GM23338 (cell line): ENCODE measurements around the gene EYS. TPM values are rescaled to one million over a fixed set of nuclear protein-coding genes. Genes with fewer than 3 reads are reported as not detected.

Experiments used
- ATAC-seq: fragments of 200-7000 bp; cut with Tn5 transposase; 3 replicates; pipeline ENCODE4 v1.9.1; 2020
- DNase-seq: peaks from one replicate; pipeline ENCODE4 v3.0.0-alpha.2; 2015; ENCODE audit warnings: low spot score
- H2AFZ ChIP-seq: fragments of 200-600 bp; sonication (generic); 2 replicates; pipeline ENCODE4 v1.8.0; 2016; ENCODE audit warnings: antibody characterized with exemption, mild to moderate bottlenecking, moderate library complexity
- H3F3A ChIP-seq: fragments of 200-600 bp; sonication (generic); replicated peaks from 2 replicates; pipeline ENCODE4 v1.8.0; 2017; ENCODE audit warnings: antibody characterized with exemption, mixed run types, low read depth
- H3K27ac ChIP-seq: fragments of 200-600 bp; sonication (generic); 2 replicates; pipeline ENCODE4 v1.6.1; 2016; ENCODE audit warnings: low read depth
- H3K27me3 ChIP-seq: fragments of 200-600 bp; sonication (generic); 2 replicates; pipeline ENCODE4 v1.8.0; 2016; ENCODE audit warnings: mild to moderate bottlenecking, mixed run types, moderate library complexity; ENCODE audit not compliant: insufficient read depth
- H3K36me3 ChIP-seq: fragments of 200-600 bp; sonication (generic); 2 replicates; pipeline ENCODE4 v1.8.0; 2016; ENCODE audit warnings: mild to moderate bottlenecking; ENCODE audit not compliant: insufficient read depth
- H3K4me1 ChIP-seq: fragments of 200-600 bp; sonication (generic); 2 replicates; pipeline ENCODE4 v1.8.0; 2016; ENCODE audit warnings: mild to moderate bottlenecking, moderate library complexity; ENCODE audit not compliant: insufficient read depth
- H3K4me2 ChIP-seq: fragments of 200-600 bp; sonication (generic); 2 replicates; pipeline ENCODE4 v1.7.1; 2017; ENCODE audit warnings: mixed run types
- H3K4me3 ChIP-seq: fragments of 200-600 bp; sonication (generic); 2 replicates; pipeline ENCODE4 v1.6.1; 2016; ENCODE audit warnings: mixed run types
- H3K79me2 ChIP-seq: fragments of 200-600 bp; sonication (generic); replicated peaks from 2 replicates; pipeline ENCODE4 v1.8.0; 2017; ENCODE audit warnings: mild to moderate bottlenecking; ENCODE audit not compliant: insufficient read depth
- H3K9me2 ChIP-seq: fragments of 200-600 bp; sonication (generic); 2 replicates; pipeline ENCODE4 v1.8.0; 2017; ENCODE audit not compliant: insufficient read depth
- H4K20me1 ChIP-seq: fragments of 200-600 bp; sonication (generic); replicated peaks from 2 replicates; pipeline ENCODE4 v1.8.0; 2017; ENCODE audit warnings: mild to moderate bottlenecking; ENCODE audit not compliant: insufficient read depth
- H3K27ac Mint-ChIP-seq: 2 replicates; pipeline ENCODE4 v1.8.0; 2020; ENCODE audit warnings: inconsistent platforms, mild to moderate bottlenecking, moderate library complexity, mixed read lengths
- H3K27me3 Mint-ChIP-seq: 3 replicates; pipeline ENCODE4 v1.8.0; 2022; ENCODE audit warnings: low read depth, mild to moderate bottlenecking, moderate library complexity, mixed read lengths, inconsistent platforms; ENCODE audit not compliant: insufficient read depth, poor library complexity
- H3K36me3 Mint-ChIP-seq: 3 replicates; pipeline ENCODE4 v1.8.0; 2021; ENCODE audit warnings: low read depth, mild to moderate bottlenecking, inconsistent platforms, moderate library complexity, mixed read lengths
- H3K4me1 Mint-ChIP-seq: 3 replicates; pipeline ENCODE4 v1.8.0; 2020; ENCODE audit warnings: mild to moderate bottlenecking, inconsistent platforms, mixed read lengths
- H3K4me3 Mint-ChIP-seq: 3 replicates; pipeline ENCODE4 v1.8.0; 2021; ENCODE audit warnings: moderate library complexity, mild to moderate bottlenecking, inconsistent platforms, mixed read lengths
- H3K9me3 Mint-ChIP-seq: 3 replicates; pipeline ENCODE4 v1.8.0; 2020; ENCODE audit warnings: moderate library complexity, mild to moderate bottlenecking, inconsistent platforms, mixed read lengths
- CTCF ChIP-seq, 2 experiments: fragments of 200-600 bp in 1 of 2; sonication (generic) in 1 of 2; conservative IDR thresholded peaks; 2 replicates each; pipeline versions ENCODE4 v1.5.1 to v1.6.1; 2016 to 2017; ENCODE audit warnings: antibody characterized with exemption in 2 of 2, low read depth in 2 of 2, mild to moderate bottlenecking in 2 of 2, moderate library complexity in 1 of 2
- EZH2 ChIP-seq: fragments of 200-600 bp; sonication (generic); IDR thresholded peaks from one replicate; pipeline ENCODE4 v1.8.0; 2017; ENCODE audit warnings: antibody characterized with exemption, mild to moderate bottlenecking, low read depth; ENCODE audit not compliant: unreplicated experiment
- EZH2phosphoT487 ChIP-seq: fragments of 200-600 bp; sonication (generic); IDR thresholded peaks from one replicate; pipeline ENCODE4 v1.8.1; 2018; ENCODE audit warnings: antibody characterized with exemption; ENCODE audit not compliant: unreplicated experiment
- NANOG ChIP-seq: IDR thresholded peaks from 2 replicates; pipeline ENCODE4 v1.6.1; 2016; ENCODE audit warnings: antibody characterized with exemption, borderline replicate concordance
- POLR2AphosphoS5 ChIP-seq: IDR thresholded peaks from 2 replicates; pipeline ENCODE4 v1.6.1; 2016; ENCODE audit warnings: antibody characterized with exemption, low read depth
- REST ChIP-seq: IDR thresholded peaks from one replicate; pipeline ENCODE4 v1.6.1; 2018; ENCODE audit warnings: antibody characterized with exemption; ENCODE audit not compliant: unreplicated experiment
- STAT1 ChIP-seq: IDR thresholded peaks from one replicate; pipeline ENCODE4 v1.6.1; 2016; ENCODE audit warnings: antibody characterized with exemption; ENCODE audit not compliant: unreplicated experiment
- ZNF331 ChIP-seq: fragments of 250-450 bp; sonication (Bioruptor Pico); IDR thresholded peaks from 2 replicates; pipeline ENCODE4 v1.5.0; 2020; ENCODE audit warnings: low read depth, mild to moderate bottlenecking, moderate library complexity
- ZNF462 ChIP-seq: fragments of 250-450 bp; sonication (Bioruptor Pico); IDR thresholded peaks from 2 replicates; pipeline ENCODE4 v1.5.0; 2020; ENCODE audit warnings: mild to moderate bottlenecking, moderate library complexity
- polyA plus RNA-seq: library from polyadenylated mRNA; unstranded; fragments of >200 nt; fragmentation: Nextera tagmentation; extraction: Ambion mirVana; gene quantifications from 2 replicates; pipeline ENCODE4 v1.2.1, GENCODE V29; 2016
- total RNA-seq: library from RNA; depleted of rRNA; stranded (reverse); fragments of >200 nt; shearing (Covaris generic); gene quantifications from 2 replicates; pipeline ENCODE4 v1.2.3, GENCODE V29; 2014

Gene EYS
- total and polyA plus RNA-seq, 2 experiments from 2014 or later = 0.38 to 0.52 TPM

DNA sequence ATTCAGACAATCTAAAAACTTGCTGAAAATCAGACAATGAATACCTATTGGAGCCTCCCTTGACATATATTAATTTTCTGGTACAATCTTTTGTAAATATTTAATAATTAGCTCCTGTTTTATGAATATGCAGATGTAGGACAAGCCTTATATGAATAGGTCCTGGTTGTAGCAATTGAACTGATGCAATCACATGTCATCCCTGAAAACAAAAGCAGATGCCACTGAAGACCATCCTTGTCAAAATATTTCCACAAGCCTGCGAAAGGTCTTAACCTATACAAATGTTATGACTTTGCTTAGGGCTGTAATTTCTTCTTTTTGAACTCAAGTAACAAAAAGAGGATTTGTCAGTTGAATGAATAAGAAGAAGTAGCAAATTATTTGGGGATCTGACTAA lies 722.1 kb downstream of the EYS start (continued):
- no peak for TF ChIP-seq REST

DNA sequence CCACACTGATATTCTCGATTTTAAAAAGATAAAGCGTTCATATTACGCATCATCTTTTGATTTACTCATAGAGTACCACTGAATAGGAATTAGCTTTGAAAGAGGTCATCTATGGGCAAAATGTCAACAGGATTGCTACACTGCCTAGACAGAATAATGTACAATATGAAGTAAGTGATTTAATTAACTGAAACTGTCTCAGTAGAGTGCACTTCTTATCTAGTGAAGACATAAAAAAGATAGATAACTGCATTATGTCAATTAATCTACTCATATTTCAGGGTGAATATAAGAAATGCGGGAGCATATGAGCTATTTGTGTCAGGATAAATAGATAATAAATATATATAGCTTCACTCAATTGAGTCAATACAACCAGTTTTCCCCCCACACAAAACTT lies 723.9 kb downstream of the EYS start:
- Histone ChIP-seq H3K27ac (no peak overlapping the region), H3K4me3 (no peak overlapping the region), H3K4me2 (no peak overlapping the region), H3K79me2 (no peaks in the 10 kb centered on the region), H3F3A (no peaks in the 10 kb centered on the region), H3K9me2 (no peaks in the 10 kb centered on the region; the same call in 1 of the 2 replicates), H4K20me1 (no peaks in the 10 kb centered on the region), H3K27me3 (no peaks in the 10 kb centered on the region), H3K36me3 (no peaks in the 10 kb centered on the region), H2AFZ (no peak overlapping the region), H3K4me1 (no peaks in the 10 kb centered on the region)
- no peak for ATAC-seq
- no peak for TF ChIP-seq EZH2
- no peak for TF ChIP-seq NANOG
- no peak for TF ChIP-seq POLR2AphosphoS5
- TF ChIP-seq EZH2phosphoT487 = no peak
- Mint-ChIP-seq H3K4me1 (peaks cover 3% of the 10 kb centered on the region; the same call in 2 of the 3 replicates), H3K27ac (no peak overlapping the region), H3K27me3 (no peaks in the 10 kb centered on the region), H3K36me3 (no peaks in the 10 kb centered on the region), H3K9me3 (no peaks in the 10 kb centered on the region), H3K4me3 (no peak overlapping the region)
- no peak for DNase-seq

DNA sequence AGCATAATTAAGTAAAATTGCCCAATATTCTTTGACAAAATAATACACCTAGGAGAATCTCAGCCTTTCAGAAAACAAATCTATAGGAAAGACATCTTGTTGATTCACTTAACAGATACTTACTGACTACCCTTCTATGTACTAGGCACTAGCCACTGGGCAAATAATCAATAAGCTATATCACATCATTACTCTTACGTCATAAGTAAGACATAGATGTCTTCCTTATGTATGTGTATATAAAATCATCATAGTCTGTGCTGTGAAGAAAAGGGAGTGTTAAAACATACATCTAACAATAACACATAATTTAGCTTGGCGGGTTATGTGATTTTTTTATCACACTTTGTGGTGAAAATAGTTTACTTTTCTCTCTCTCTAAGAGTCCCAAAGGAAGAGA lies 733.9 kb downstream of the EYS start:
- no peaks in the 10 kb centered on the region for H3K4me1 ChIP-seq
- DNase-seq (no peak), ATAC-seq (no peak)
- no peaks in the 10 kb centered on the region for H3F3A ChIP-seq
- no peaks in the 10 kb centered on the region for H3K36me3 Mint-ChIP-seq
- no peaks in the 10 kb centered on the region for H3K36me3 ChIP-seq
- no peak overlapping the region for H3K4me3 Mint-ChIP-seq
- no peaks in the 10 kb centered on the region for H3K9me2 ChIP-seq
- no peak overlapping the region for H3K27ac ChIP-seq
- no peak overlapping the region for H3K4me3 ChIP-seq
- no peaks in the 10 kb centered on the region for H3K27me3 ChIP-seq
- no peaks in the 10 kb centered on the region for H4K20me1 ChIP-seq
- no peak overlapping the region for H3K4me2 ChIP-seq
- no peaks in the 10 kb centered on the region; the same call in 2 of the 3 replicates for H3K9me3 Mint-ChIP-seq
- H3K79me2 ChIP-seq = no peaks in the 10 kb centered on the region
- H2AFZ ChIP-seq = no peak overlapping the region
- H3K27me3 Mint-ChIP-seq = no peaks in the 10 kb centered on the region
- H3K27ac Mint-ChIP-seq = no peak overlapping the region
- H3K4me1 Mint-ChIP-seq = peaks cover 8% of the 10 kb centered on the region; the same call in 2 of the 3 replicates
- TF ChIP-seq ZNF331 = no peak
- no peak for TF ChIP-seq NANOG
- TF ChIP-seq POLR2AphosphoS5 = no peak
- no peak for TF ChIP-seq EZH2phosphoT487
- no peak for TF ChIP-seq EZH2
- no peak for TF ChIP-seq STAT1
- TF ChIP-seq ZNF462 (CRISPR knock-in tag) = no peak
- no peak for TF ChIP-seq CTCF (conservative IDR thresholded peaks at IDR 0.05; ENCODE audit: low read depth in 2 of 2)
